MG63 (cell line): Measurements from ENCODE around the gene CACNA1I. TPM values are rescaled to one million over a fixed set of nuclear protein-coding genes. Genes with fewer than 3 reads are reported as not detected.
"Not testable (repeated sequence)": the region's sequence is repeated elsewhere in the genome, so short reads cannot be mapped to it uniquely, and the experiment has no call there.

ENCODE experiments used
- DNase-seq: peaks from one replicate; pipeline ENCODE4 v3.0.0-alpha.2; 2020
- H3K27me3 ChIP-seq: fragments of 250-450 bp; sonication (Bioruptor Pico); 2 replicates; pipeline ENCODE4 v1.5.1; 2020; ENCODE audit warnings: mild to moderate bottlenecking, moderate library complexity
- H3K36me3 ChIP-seq: fragments of 250-450 bp; sonication (Bioruptor Pico); 2 replicates; pipeline ENCODE4 v1.5.1; 2020; ENCODE audit warnings: mild to moderate bottlenecking, moderate library complexity
- H3K4me3 ChIP-seq: fragments of 250-450 bp; sonication (Bioruptor Pico); 2 replicates; pipeline ENCODE4 v1.5.1; 2020; ENCODE audit warnings: mild to moderate bottlenecking, moderate library complexity
- H3K9me3 ChIP-seq: fragments of 250-450 bp; sonication (Bioruptor Pico); 2 replicates; pipeline ENCODE4 v1.5.1; 2020; ENCODE audit warnings: mild to moderate bottlenecking, moderate library complexity
- total RNA-seq: library from RNA; depleted of rRNA; stranded (reverse); fragments of >200 nt; shearing (Covaris generic); gene quantifications from 2 replicates; pipeline ENCODE4 v1.2.3, GENCODE V29; 2014; ENCODE audit warnings: low replicate concordance; rRNA removed

CACNA1I gene
- total RNA-seq, result not detected in 2 replicates

- Histone ChIP-seq H3K9me3 (no peaks in the 10 kb centered on the region), H3K4me3 (no peak within 1 kb of the TSS), H3K36me3 (no peaks in the 10 kb centered on the region), H3K27me3 (no peaks in the 10 kb centered on the region)
- DNase-seq, result no peak
Observed at GRCh38 chr22:39570665-39571064, at the start of gene CACNA1I. CACNA1I (plus strand) TSS chr22:39570753; CDS start chr22:39570753, 0 bp downstream.

GRCh38 chr22:39521106-39521885 is 49.3 kb upstream of the CACNA1I start:
- not testable (repeated sequence) for H3K27me3 ChIP-seq, DNase-seq, H3K9me3 ChIP-seq
- Histone ChIP-seq H3K4me3 (peak overlapping the region; percentile 99), H3K36me3 (peaks cover 46% of the 10 kb centered on the region)

- H3K9me3 ChIP-seq, DNase-seq, H3K27me3 ChIP-seq: not testable (repeated sequence)
- H3K4me3 ChIP-seq, result peak overlapping the region; percentile 99
- peaks cover 41% of the 10 kb centered on the region for H3K36me3 ChIP-seq
Observed at GRCh38 chr22:39522091-39522490, 48.5 kb upstream of the CACNA1I start.

- peak overlapping the region; percentile 99 for H3K4me3 ChIP-seq
- peak; percentile 68 for DNase-seq
- H3K27me3 ChIP-seq, result no peaks in the 10 kb centered on the region
- peaks cover 44% of the 10 kb centered on the region for H3K36me3 ChIP-seq
- H3K9me3 ChIP-seq, result no peaks in the 10 kb centered on the region
Observed at GRCh38 chr22:39522567-39523300, 47.8 kb upstream of the CACNA1I start.

DNA sequence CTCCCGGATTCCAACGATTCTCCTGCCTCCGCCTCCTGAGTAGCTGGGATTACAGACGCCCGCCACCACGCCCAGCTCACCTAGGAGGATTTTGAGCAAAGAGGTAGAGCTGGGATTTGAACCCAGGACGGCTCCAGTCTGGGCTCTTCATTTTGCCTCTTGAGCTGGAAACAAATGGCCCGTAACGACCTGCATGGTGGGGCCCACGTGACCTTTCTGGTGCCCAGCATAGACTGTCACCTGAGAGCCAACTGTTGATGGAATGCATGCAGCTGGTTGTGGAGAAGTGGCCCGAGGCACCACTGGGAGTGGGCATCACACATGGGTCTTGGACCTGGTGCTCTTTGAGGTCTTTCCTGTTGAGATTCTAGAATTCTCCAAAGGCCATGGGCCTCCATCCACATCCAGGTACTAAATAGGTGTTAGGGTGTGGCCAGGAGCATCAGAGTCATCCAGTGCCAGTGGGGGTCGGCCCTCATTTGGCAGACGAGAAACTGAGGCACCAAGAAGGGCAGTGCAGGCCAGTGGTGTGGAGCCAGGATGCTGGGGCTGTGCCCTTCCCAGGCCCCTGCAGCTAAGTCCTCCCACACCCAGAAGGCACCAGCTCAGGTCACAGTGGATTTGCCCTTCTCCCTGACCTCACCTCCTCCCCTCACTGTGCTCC is 46.3 kb upstream of the CACNA1I start:
- DNase-seq, result no peak
- Histone ChIP-seq H3K27me3 (no peaks in the 10 kb centered on the region), H3K9me3 (no peaks in the 10 kb centered on the region), H3K4me3 (no peak overlapping the region), H3K36me3 (peaks cover 56% of the 10 kb centered on the region)

DNA sequence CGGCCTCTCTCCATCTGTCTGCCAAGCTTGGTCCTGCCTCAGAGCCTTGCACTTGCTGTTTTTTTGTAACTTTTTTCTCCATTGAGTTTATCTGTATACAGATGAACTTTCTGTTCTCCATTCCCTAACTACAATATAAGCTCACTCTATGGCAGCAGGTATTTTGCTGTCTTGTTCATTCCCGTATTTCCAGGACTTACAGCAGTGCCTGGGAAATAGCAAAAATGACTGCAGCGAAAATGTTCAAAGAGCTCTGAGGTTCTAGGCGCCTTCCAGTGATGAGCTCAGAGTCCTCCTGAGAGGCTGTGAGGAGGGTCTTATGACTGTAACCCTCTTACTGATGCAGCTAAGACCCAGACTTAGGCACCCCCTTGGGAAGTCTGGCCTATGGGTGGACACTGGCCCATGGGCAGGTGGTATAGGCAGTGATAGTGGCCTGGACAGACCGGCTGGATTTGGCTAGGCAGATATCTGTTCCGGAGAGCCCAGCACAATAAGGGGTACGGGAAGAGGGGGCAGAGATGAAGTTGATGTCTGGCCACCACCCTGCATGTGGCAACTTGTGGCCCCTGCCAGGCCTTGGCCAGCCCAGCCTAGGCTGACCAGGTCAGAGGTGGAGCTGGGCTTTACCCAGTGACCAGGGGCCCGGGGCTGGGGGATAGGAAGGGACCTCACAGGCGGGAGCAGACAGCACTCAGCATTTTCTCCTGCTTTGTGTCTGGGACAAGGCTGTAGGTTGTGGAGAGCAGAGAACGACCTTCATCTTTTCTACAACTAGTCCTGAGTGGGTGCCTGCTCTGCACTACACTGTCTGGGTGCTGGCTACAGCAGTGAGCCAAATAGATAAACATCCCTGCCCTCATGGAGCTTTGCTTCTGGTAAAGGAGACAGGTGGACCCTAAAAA is 45.5 kb upstream of the CACNA1I start:
- Histone ChIP-seq H3K9me3 (no peaks in the 10 kb centered on the region), H3K27me3 (no peaks in the 10 kb centered on the region), H3K4me3 (no peak overlapping the region), H3K36me3 (peaks cover 63% of the 10 kb centered on the region)
- DNase-seq, result no peak

DNA sequence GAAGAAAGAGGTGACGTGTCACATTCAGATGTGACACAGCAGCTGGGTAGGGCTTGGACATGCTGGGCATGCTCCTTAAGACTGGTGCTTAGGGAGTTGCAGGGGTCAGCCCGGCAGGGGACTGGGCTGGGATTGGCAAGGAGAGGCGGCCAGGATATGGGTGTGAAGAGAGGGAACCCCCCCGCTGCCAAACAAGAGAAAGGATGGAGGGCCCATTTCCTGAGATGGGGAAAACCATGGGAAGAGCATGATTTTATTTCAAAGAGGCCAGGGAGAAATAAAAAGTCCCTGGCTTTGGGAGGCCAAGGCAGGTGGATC is 44.9 kb upstream of the CACNA1I start:
- DNase-seq, result no peak
- no peaks in the 10 kb centered on the region for H3K9me3 ChIP-seq
- no peak overlapping the region for H3K4me3 ChIP-seq
- H3K36me3 ChIP-seq, result peaks cover 66% of the 10 kb centered on the region
- H3K27me3 ChIP-seq, result no peaks in the 10 kb centered on the region

DNA sequence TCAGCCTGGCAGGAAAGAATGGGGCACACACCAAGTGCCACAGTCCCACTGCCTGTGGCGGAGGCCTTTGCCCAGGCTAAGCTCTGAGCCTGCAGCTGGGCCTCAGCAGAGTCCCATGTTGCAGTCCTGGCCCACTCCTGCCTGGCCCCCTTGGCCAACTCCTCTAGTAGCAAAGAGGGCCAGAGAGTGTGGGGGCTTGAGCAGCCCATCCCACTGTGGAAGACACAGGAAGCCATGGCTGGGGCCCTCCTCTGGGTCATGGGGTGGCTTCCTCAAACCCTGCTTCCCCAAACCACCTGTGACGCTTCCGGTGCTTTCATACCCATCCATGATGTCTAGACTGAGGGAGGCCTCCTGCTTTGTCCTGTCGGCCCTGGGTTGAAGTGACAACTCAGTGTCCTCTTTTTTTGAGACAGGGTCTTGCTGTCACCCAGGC is 43.8 kb upstream of the CACNA1I start:
- DNase-seq, result no peak
- H3K27me3 ChIP-seq, result no peaks in the 10 kb centered on the region
- no peak overlapping the region for H3K4me3 ChIP-seq
- no peaks in the 10 kb centered on the region for H3K9me3 ChIP-seq
- H3K36me3 ChIP-seq, result peaks cover 64% of the 10 kb centered on the region

- DNase-seq, result no peak
Observed at GRCh38 chr22:39527481-39527961, 43.0 kb upstream of the CACNA1I start.

GRCh38 chr22:39528080-39528661 is 42.4 kb upstream of the CACNA1I start:
- Histone ChIP-seq H3K36me3 (peaks cover 50% of the 10 kb centered on the region), H3K27me3 (no peaks in the 10 kb centered on the region), H3K4me3 (no peak overlapping the region), H3K9me3 (no peaks in the 10 kb centered on the region)
- DNase-seq, result no peak

More at GRCh38 chr22:39527481-39527961, 43.0 kb upstream of the CACNA1I start:
- no peaks in the 10 kb centered on the region for H3K9me3 ChIP-seq
- H3K27me3 ChIP-seq, result no peaks in the 10 kb centered on the region
- peaks cover 56% of the 10 kb centered on the region for H3K36me3 ChIP-seq
- H3K4me3 ChIP-seq, result no peak overlapping the region

GRCh38 chr22:39528681-39529486 is 41.7 kb upstream of the CACNA1I start:
- no peak overlapping the region for H3K4me3 ChIP-seq
- no peaks in the 10 kb centered on the region for H3K27me3 ChIP-seq

DNA sequence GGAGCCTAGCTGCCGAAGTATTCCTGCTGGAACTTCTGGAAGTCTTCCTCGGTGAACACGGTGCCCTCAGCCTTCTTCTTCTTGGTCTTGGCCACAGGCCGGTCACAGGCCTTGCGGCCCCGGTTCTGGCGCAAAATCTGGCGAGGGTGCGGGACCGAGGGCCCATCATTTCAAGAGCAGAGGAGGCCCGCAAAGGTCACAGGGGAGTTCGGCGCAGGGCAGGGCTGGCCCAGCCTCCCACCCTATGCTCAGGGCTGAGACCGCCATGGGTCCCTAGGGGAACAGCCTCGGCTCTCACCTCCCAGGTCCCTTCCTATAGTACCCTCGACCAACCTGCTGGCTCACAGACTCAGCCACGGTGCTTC is 41.1 kb upstream of the CACNA1I start:
- H3K4me3 ChIP-seq, result no peak overlapping the region
- no peaks in the 10 kb centered on the region for H3K9me3 ChIP-seq
- H3K36me3 ChIP-seq, result peaks cover 41% of the 10 kb centered on the region
- H3K27me3 ChIP-seq, result no peaks in the 10 kb centered on the region
- DNase-seq, result no peak

More at GRCh38 chr22:39528681-39529486, 41.7 kb upstream of the CACNA1I start:
- peak; percentile 83 for DNase-seq
- H3K36me3 ChIP-seq, result peaks cover 46% of the 10 kb centered on the region
- H3K9me3 ChIP-seq, result no peaks in the 10 kb centered on the region

DNA sequence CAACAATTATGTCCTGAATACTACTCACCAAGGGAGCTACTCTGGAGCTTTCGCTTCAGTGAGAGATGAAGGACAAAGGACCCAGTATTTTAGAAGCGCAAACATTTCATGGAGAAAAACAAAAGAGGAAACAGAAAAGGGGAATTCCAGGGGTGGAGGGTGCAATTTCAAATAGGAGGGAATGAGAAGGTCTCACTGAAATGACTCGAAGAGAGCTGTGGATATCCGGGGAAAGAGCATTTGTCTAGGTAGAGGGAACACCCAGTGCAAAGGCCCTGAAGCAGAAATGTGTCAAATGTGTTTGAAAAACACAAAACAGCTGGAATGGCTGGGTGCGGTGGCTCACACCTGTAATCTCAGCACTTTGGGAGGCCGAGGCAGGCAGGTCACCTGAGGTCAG is 40.4 kb upstream of the CACNA1I start:
- DNase-seq, result no peak
- Histone ChIP-seq H3K9me3 (no peaks in the 10 kb centered on the region), H3K36me3 (peaks cover 37% of the 10 kb centered on the region), H3K27me3 (no peaks in the 10 kb centered on the region), H3K4me3 (no peak overlapping the region)

DNA sequence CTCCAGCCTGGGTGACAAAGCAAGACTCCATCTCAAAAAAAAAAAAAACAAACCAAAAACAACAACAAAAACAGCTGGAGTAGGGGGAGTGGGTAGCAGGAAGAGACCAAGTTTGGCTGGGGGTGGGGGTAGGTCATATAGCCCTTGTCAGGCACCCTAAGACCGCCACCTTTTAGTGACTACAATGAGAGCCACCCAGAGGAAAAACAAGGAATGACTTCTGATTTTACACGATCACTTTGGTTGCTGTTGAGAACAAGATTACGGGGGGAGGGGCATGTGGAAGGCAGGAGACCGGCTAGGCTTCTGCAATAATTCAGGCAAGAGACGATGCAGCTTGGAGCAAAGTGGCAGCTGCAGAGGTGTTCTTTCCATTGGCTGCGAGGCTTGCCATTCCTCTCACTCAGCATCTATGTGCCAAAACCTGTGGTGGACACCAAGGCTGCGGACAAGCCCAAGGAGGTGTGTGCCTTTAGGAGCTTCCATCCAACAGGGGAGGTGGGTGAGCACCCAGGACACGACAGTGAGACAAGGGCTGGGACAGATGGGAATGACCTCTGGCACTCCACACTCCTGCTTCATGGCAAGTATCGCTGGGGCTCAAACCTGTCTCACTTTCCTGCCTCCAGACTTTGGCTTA is 39.7 kb upstream of the CACNA1I start:
- H3K27me3 ChIP-seq, result no peaks in the 10 kb centered on the region
- H3K9me3 ChIP-seq, result no peaks in the 10 kb centered on the region
- peaks cover 37% of the 10 kb centered on the region for H3K36me3 ChIP-seq
- no peak overlapping the region; the same call in 1 of the 2 replicates for H3K4me3 ChIP-seq
- no peak for DNase-seq
